Putamen (tissue), 1 donor: ENCODE data around the gene PROM1.

Experiments used
- DNase-seq: peaks from one replicate; pipeline ENCODE4 v3.0.0-alpha.2; 2016; ENCODE audit warnings: low spot score

Gene PROM1

GRCh38 chr4:15983610-15984009 is 100.2 kb downstream of the PROM1 start:
- DNase-seq, result no peak

- DNase-seq, result no peak
Observed at GRCh38 chr4:15982842-15983524, 100.8 kb downstream of the PROM1 start.

GRCh38 chr4:15976456-15977447 is 107.1 kb downstream of the PROM1 start:
- DNase-seq, result no peak

GRCh38 chr4:15971068-15971801 is 112.6 kb downstream of the PROM1 start:
- DNase-seq, result no peak

- DNase-seq, result no peak
Observed at GRCh38 chr4:15968551-15969300, 115.1 kb downstream of the PROM1 start.

- DNase-seq, result no peak
Observed at GRCh38 chr4:15965325-15965724, 118.5 kb downstream of the PROM1 start.

- no peak for DNase-seq
Observed at GRCh38 chr4:15964159-15964558, 119.7 kb downstream of the PROM1 start.

- no peak for DNase-seq
Observed at GRCh38 chr4:15963576-15963975, 120.2 kb downstream of the PROM1 start.

GRCh38 chr4:15963001-15963451 is 120.8 kb downstream of the PROM1 start, which contains the start of gene FGFBP2:
FGFBP2 (minus strand) TSS chr4:15963175; CDS start chr4:15963129, 46 bp downstream.
- no peak for DNase-seq

GRCh38 chr4:15961781-15962510 is 121.9 kb downstream of the PROM1 start:
- no peak for DNase-seq

- no peak for DNase-seq
Observed at GRCh38 chr4:15958562-15958961, 125.3 kb downstream of the PROM1 start.

GRCh38 chr4:15956179-15956850 is 127.5 kb downstream of the PROM1 start:
- peak; percentile 32 for DNase-seq

- no peak for DNase-seq
Observed at GRCh38 chr4:15955670-15956069, 128.2 kb downstream of the PROM1 start.

GRCh38 chr4:15953625-15954024 is 130.2 kb downstream of the PROM1 start:
- no peak for DNase-seq

- DNase-seq, result no peak
Observed at GRCh38 chr4:15951781-15952180, 132.0 kb downstream of the PROM1 start.

GRCh38 chr4:15948826-15949225 is 135.0 kb downstream of the PROM1 start:
- no peak for DNase-seq

GRCh38 chr4:15947684-15948083 is 136.1 kb downstream of the PROM1 start:
- no peak for DNase-seq

- no peak for DNase-seq
Observed at GRCh38 chr4:15945516-15945915, 138.3 kb downstream of the PROM1 start.

- DNase-seq, result no peak
Observed at GRCh38 chr4:15944895-15945294, 138.9 kb downstream of the PROM1 start.

- no peak for DNase-seq
Observed at GRCh38 chr4:15942283-15942682, 141.5 kb downstream of the PROM1 start.
